ENCODE results near the gene PDE6C. TPM values are rescaled to one million over a fixed set of nuclear protein-coding genes. Genes with fewer than 3 reads are reported as not detected.
A peak's percentile ranks its signal among the peaks of the same experiment; 100 is the strongest.

The PDE6C gene
- total and polyA plus RNA-seq, 2 of the 8 experiments (the other 6 are each of a cell fraction or from before 2014, with no cell fraction given): not detected

GRCh38 chr10:93601146-93601773, 11.1 kb upstream of the PDE6C start, which contains the start of gene RBP4 (continued):
- TF ChIP-seq, protein P1, sequence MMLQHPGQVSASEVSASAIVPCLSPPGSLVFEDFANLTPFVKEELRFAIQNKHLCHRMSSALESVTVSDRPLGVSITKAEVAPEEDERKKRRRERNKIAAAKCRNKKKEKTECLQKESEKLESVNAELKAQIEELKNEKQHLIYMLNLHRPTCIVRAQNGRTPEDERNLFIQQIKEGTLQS (IDR thresholded peaks at IDR 0.05; ENCODE audit: insufficient read depth, low read depth, low read length): no peak
- no peak for TF ChIP-seq SAP30 (IDR thresholded peaks at IDR 0.05; ENCODE audit: insufficient read depth, insufficient replicate concordance, low read length)
- no peak for TF ChIP-seq TAF7 (optimal IDR thresholded peaks at IDR 0.05; ENCODE audit: borderline replicate concordance, low read depth, low read length)
- TF ChIP-seq CTBP2 (IDR thresholded peaks at IDR 0.05; ENCODE audit: borderline replicate concordance, insufficient read depth, insufficient read length, low read length): no peak
- TF ChIP-seq SIX5 (IDR thresholded peaks at IDR 0.05; ENCODE audit: low read depth, low read length): no peak
- peak; percentile 75 for TF ChIP-seq E2F6 (IDR thresholded peaks at IDR 0.05)
- TF ChIP-seq SIN3A (conservative IDR thresholded peaks at IDR 0.05 in 1 of 2, IDR thresholded peaks at IDR 0.05 in 1 of 2; ENCODE audit: low read depth in 1 of 2, low read length in 2 of 2): no peak
- no peak for TF ChIP-seq MAFK (IDR thresholded peaks at IDR 0.05; ENCODE audit: low read depth, low read length)

Data from H1 (cell line).